Tibial nerve (tissue), 4 donors: ENCODE measurements around the gene TIAL1.

Source experiments
- EP300 ChIP-seq, 2 donors: sonication (generic); formaldehyde crosslinking; IDR thresholded peaks; one replicate each; pipeline ENCODE4 v1.6.1; 2017; ENCODE audit warnings: antibody characterized with exemption in 2 of 2, mild to moderate bottlenecking in 1 of 2
- POLR2A ChIP-seq, 2 donors: fragments of 450-650 bp; IDR thresholded peaks; one replicate each; pipeline ENCODE4 v1.6.1; 2017; ENCODE audit warnings: antibody characterized with exemption in 2 of 2, mild to moderate bottlenecking in 2 of 2, moderate library complexity in 2 of 2
- TF ChIP-seq, protein P1 (sequence below), 5 experiments: fragments of 200-600 bp in 3 of 5; fragments of 450-650 bp in 2 of 5; sonication (generic) in 3 of 5; IDR thresholded peaks; one replicate each; pipeline ENCODE4 v1.5.1; 2016 to 2019; ENCODE audit warnings: antibody characterized with exemption in 5 of 5, mild to moderate bottlenecking in 3 of 5, moderate library complexity in 2 of 5

DNA sequence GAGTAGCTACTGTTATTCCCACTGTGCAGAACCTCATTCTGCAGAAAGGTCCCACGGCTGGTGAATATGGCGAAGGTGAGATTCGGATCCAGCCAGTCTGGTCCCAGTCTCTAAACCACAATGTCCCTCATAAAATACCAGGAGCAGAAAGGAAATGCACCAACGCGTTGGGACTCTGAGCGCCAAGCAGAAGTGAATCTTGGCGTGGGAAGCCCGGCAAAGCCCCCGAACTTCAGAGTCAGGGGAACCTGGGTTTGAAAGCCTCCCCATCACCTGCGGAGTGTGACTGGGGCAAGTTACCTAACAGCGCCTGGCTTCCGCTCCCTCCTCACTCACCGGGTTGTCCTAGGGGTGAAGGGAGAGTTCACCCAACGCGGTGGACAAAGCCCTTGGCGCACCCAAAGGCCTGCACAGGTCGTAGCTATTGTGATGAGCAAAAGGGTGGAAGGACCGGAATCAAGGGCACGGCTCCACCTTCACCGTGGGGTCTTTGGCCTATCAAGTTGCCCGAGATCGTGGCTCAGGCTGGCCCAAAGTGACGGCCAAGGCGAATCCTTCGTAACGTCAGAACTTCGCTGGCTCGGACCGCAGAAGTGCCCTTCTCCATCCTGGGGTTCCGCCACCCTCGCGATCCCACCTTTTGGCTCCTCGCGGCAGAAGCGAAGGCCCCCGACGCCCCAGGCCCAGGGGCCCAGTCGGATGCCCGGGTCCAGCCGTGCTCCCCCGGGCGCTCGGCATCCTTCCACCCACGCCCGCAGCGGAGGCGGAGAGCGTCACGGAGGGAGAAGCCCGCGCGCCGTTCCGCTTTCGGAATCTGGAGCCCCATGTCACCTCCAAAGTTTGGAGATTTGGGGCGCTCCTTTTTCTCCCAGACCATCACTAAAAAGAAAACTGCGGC lies 55.1 kb downstream of the TIAL1 start:
- TF ChIP-seq, protein P1, sequence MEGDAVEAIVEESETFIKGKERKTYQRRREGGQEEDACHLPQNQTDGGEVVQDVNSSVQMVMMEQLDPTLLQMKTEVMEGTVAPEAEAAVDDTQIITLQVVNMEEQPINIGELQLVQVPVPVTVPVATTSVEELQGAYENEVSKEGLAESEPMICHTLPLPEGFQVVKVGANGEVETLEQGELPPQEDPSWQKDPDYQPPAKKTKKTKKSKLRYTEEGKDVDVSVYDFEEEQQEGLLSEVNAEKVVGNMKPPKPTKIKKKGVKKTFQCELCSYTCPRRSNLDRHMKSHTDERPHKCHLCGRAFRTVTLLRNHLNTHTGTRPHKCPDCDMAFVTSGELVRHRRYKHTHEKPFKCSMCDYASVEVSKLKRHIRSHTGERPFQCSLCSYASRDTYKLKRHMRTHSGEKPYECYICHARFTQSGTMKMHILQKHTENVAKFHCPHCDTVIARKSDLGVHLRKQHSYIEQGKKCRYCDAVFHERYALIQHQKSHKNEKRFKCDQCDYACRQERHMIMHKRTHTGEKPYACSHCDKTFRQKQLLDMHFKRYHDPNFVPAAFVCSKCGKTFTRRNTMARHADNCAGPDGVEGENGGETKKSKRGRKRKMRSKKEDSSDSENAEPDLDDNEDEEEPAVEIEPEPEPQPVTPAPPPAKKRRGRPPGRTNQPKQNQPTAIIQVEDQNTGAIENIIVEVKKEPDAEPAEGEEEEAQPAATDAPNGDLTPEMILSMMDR (IDR thresholded peaks at IDR 0.05) = no peak
- TF ChIP-seq POLR2A (IDR thresholded peaks at IDR 0.05) (no peak), EP300 (IDR thresholded peaks at IDR 0.05) (no peak)
